ENCODE measurements around the gene IMMT. TPM values are rescaled to one million over a fixed set of nuclear protein-coding genes. Genes with fewer than 3 reads are reported as not detected.
A peak's percentile ranks its signal among the peaks of the same experiment; 100 is the strongest.

IMMT gene
- total RNA-seq, 1 donor from 2014 or later, result 70.1 TPM

DNA sequence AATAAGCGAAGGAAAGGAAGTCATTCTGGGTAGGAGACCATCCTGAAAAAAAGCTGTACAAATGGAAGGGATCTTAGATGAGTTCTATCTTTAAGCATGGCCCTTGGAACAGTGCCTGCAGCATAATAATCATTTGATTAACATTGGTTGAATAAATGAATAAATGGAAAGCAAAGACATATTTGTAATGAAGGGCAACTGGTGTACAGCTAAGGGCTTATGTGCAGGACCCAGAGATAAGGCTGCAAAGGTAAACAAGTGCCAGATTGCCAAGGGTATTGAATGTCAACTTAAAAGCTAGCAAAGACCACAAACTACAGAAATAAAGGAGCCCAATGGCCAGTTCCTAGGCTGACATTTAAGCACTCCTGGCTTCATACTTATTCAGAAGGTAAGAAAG, 19.4 kb downstream of the IMMT start:
- Mint-ChIP-seq H3K4me3 (ENCODE audit: unreplicated experiment) (no peak overlapping the region), H3K36me3 (ENCODE audit: low read depth) (peaks cover 16% of the 10 kb centered on the region), H3K9me3 (ENCODE audit: low read depth) (no peaks in the 10 kb centered on the region), H3K27ac (ENCODE audit: unreplicated experiment) (no peak overlapping the region), H3K4me1 (ENCODE audit: low read depth) (peaks cover 25% of the 10 kb centered on the region), H3K27me3 (ENCODE audit: low read depth) (no peaks in the 10 kb centered on the region)
- DNase-seq (ENCODE audit: low spot score), result no peak
- TF ChIP-seq, protein P1, sequence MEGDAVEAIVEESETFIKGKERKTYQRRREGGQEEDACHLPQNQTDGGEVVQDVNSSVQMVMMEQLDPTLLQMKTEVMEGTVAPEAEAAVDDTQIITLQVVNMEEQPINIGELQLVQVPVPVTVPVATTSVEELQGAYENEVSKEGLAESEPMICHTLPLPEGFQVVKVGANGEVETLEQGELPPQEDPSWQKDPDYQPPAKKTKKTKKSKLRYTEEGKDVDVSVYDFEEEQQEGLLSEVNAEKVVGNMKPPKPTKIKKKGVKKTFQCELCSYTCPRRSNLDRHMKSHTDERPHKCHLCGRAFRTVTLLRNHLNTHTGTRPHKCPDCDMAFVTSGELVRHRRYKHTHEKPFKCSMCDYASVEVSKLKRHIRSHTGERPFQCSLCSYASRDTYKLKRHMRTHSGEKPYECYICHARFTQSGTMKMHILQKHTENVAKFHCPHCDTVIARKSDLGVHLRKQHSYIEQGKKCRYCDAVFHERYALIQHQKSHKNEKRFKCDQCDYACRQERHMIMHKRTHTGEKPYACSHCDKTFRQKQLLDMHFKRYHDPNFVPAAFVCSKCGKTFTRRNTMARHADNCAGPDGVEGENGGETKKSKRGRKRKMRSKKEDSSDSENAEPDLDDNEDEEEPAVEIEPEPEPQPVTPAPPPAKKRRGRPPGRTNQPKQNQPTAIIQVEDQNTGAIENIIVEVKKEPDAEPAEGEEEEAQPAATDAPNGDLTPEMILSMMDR (IDR thresholded peaks at IDR 0.05), result no peak

DNA sequence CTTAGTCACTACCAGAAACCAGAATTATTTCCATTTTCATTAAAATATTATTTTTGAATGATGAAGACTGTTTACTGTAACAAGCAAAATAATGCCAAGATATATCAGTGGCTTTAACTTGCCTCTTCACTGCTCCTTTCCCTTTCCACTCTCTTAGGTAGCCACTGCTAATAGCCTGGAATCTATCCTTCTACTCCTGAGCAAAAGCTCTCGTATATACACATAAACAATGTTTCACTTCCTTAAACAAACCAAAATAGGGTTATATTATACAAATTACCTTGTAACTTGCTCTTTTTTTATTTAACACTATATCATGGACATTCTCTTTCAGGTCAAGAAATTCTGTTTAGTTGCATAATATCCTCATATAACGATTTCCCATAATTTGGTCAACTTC, 20.8 kb downstream of the IMMT start:
- DNase-seq (ENCODE audit: low spot score), result no peak
- Mint-ChIP-seq H3K36me3 (ENCODE audit: low read depth) (peaks cover 16% of the 10 kb centered on the region), H3K27ac (ENCODE audit: unreplicated experiment) (peak overlapping the region; percentile 7), H3K27me3 (ENCODE audit: low read depth) (no peaks in the 10 kb centered on the region), H3K4me1 (ENCODE audit: low read depth) (peaks cover 25% of the 10 kb centered on the region), H3K9me3 (ENCODE audit: low read depth) (no peaks in the 10 kb centered on the region), H3K4me3 (ENCODE audit: unreplicated experiment) (no peak overlapping the region)
- TF ChIP-seq, protein P1 (IDR thresholded peaks at IDR 0.05), result no peak

DNA sequence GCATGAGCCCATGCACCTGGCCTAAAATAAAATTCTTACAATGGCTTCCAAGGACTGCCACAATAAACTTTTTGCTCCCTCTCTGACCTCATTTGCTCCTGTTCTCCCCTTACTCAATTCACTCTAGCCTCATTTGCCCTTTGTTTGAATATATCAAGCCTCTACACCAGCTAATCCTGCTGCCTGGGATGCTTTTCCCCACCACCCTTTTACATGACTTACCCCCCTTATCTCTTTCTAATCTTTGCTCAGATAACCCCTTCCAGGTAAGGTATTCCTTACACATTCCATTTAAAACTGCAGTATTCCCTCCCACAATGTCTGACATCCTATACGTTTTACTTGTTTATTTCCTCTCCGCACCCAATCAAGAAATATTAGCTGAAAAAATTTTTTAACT, 22.7 kb downstream of the IMMT start:
- no peaks in the 10 kb centered on the region for H3K27me3 Mint-ChIP-seq (ENCODE audit: low read depth)
- DNase-seq (ENCODE audit: low spot score), result no peak
- peaks cover 25% of the 10 kb centered on the region for H3K4me1 Mint-ChIP-seq (ENCODE audit: low read depth)
- H3K27ac Mint-ChIP-seq (ENCODE audit: unreplicated experiment), result no peak overlapping the region
- TF ChIP-seq, protein P1 (IDR thresholded peaks at IDR 0.05), result no peak
- H3K36me3 Mint-ChIP-seq (ENCODE audit: low read depth), result peaks cover 18% of the 10 kb centered on the region
- H3K4me3 Mint-ChIP-seq (ENCODE audit: unreplicated experiment), result no peak overlapping the region
- H3K9me3 Mint-ChIP-seq (ENCODE audit: low read depth), result no peaks in the 10 kb centered on the region

DNA sequence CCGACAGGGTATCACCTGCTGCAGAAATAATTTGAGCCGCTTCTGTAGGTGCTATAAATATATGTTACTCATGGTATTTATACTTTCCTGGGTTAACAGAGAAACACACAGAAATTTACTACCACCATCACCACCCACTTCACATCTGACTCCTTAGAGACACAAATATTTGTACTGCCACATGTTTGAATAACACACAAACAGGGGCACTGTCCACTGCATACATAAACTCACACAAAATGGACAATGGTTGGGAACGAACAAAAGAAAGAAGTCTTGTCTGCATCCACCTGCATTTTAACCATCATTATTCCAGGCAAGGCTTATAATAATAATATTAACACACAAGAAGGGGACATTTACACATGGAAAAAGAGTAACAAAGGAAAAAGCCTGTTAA, 24.0 kb downstream of the IMMT start:
- Mint-ChIP-seq H3K9me3 (ENCODE audit: low read depth) (no peaks in the 10 kb centered on the region), H3K4me3 (ENCODE audit: unreplicated experiment) (no peak overlapping the region), H3K36me3 (ENCODE audit: low read depth) (peaks cover 21% of the 10 kb centered on the region), H3K27me3 (ENCODE audit: low read depth) (no peaks in the 10 kb centered on the region), H3K4me1 (ENCODE audit: low read depth) (peaks cover 17% of the 10 kb centered on the region), H3K27ac (ENCODE audit: unreplicated experiment) (no peak overlapping the region)
- TF ChIP-seq, protein P1 (IDR thresholded peaks at IDR 0.05), result no peak
- DNase-seq (ENCODE audit: low spot score), result no peak

DNA sequence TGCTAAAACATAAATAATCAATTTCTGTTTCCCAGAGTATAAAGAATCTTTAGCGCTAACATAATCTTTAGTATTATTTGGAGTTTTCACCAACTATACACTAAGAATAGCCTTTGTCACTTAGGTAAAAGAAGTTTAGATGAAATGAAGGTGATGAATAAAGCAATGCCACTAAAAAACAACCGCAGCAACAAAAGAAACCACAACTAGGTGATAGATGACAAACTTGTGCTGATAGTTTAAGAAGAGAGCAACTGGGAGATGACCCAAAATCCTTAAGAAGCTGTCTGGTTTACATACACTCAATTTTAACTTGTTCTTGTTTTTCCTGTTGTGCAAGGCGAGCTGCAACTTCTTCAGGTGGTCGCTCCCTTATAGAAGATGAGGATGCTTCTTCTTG, 24.8 kb downstream of the IMMT start:
- no peaks in the 10 kb centered on the region for H3K27me3 Mint-ChIP-seq (ENCODE audit: low read depth)
- peaks cover 20% of the 10 kb centered on the region for H3K36me3 Mint-ChIP-seq (ENCODE audit: low read depth)
- H3K4me3 Mint-ChIP-seq (ENCODE audit: unreplicated experiment), result no peak overlapping the region
- no peaks in the 10 kb centered on the region for H3K9me3 Mint-ChIP-seq (ENCODE audit: low read depth)
- TF ChIP-seq, protein P1 (IDR thresholded peaks at IDR 0.05), result no peak
- no peak overlapping the region for H3K27ac Mint-ChIP-seq (ENCODE audit: unreplicated experiment)
- no peak for DNase-seq (ENCODE audit: low spot score)
- H3K4me1 Mint-ChIP-seq (ENCODE audit: low read depth), result peaks cover 13% of the 10 kb centered on the region

Data from chondrocyte (in vitro differentiated cells).